Mucosa of descending colon (tissue), 3 donors: ENCODE results near the gene PDCD11. TPM values are rescaled to one million over a fixed set of nuclear protein-coding genes. Genes with fewer than 3 reads are reported as not detected.

Experiments
- ATAC-seq: fragments of 200-7000 bp; cut with Tn5 transposase; one replicate; pipeline ENCODE4 v1.9.1; 2020; ENCODE audit warnings: mild to moderate bottlenecking, moderate library complexity
- DNase-seq, 3 donors: peaks; one replicate each; pipeline ENCODE4 v3.0.0-alpha.2; 2020
- H3K36me3 ChIP-seq: fragments of 200-600 bp; one replicate; pipeline ENCODE4 v1.8.0; 2021; ENCODE audit warnings: low read depth, mild to moderate bottlenecking
- H3K4me1 ChIP-seq: fragments of 200-600 bp; one replicate; pipeline ENCODE4 v1.8.0; 2021; ENCODE audit warnings: low read depth, mild to moderate bottlenecking
- H3K4me3 ChIP-seq: fragments of 200-600 bp; one replicate; pipeline ENCODE4 v1.8.0; 2021; ENCODE audit warnings: mild to moderate bottlenecking
- H3K9me3 ChIP-seq: fragments of 200-600 bp; one replicate; pipeline ENCODE4 v1.8.0; 2021; ENCODE audit warnings: mild to moderate bottlenecking
- CTCF ChIP-seq: fragments of 200-600 bp; IDR thresholded peaks from one replicate; pipeline ENCODE4 v1.8.0; 2022; ENCODE audit warnings: antibody characterized with exemption, mild to moderate bottlenecking
- intact Hi-C, 2 donors: fragments of 100-400 bp; cut with DNase I in 1 of 2; cut with micrococcal nuclease in 1 of 2; formaldehyde crosslinking; loops; one replicate each; pipeline versions ENCODE4 v1.11.0 to v1.11.1; 2022; cut with DNase I, micrococcal nuclease
- total RNA-seq, 3 donors: library from RNA; stranded (reverse); fragmentation: NEBNext Ultra II Directional in 2 of 3; extraction: Animal tissue kit (Norgen Biotek cat#: 25700) in 2 of 3; gene quantifications; one replicate each; pipeline versions ENCODE4 v1.2.1 to v1.2.4, GENCODE V29; 2021 to 2023
- donor health status: DM: no; HTN: no; CAD: no; lungs with moderate emphysema.
- donor health status: DM: no; HTN: no; CAD: no.
- donor health status: DM: no; HTN: yes; CAD: no.

PDCD11 gene
- total RNA-seq, 3 donors from 2014 or later = 22.3 to 24.5 (median 22.7) TPM

- ATAC-seq (no peak), DNase-seq (no peak)
- Histone ChIP-seq H3K9me3 (no peaks in the 10 kb centered on the region), H3K4me3 (peak overlapping the region; percentile 36), H3K4me1 (peaks cover 21% of the 10 kb centered on the region), H3K36me3 (no peaks in the 10 kb centered on the region)
- intact Hi-C loops = no loop called here
- TF ChIP-seq CTCF = no peak
Measured at GRCh38 chr10:103452506-103453230, 56.2 kb downstream of the PDCD11 start.

DNA sequence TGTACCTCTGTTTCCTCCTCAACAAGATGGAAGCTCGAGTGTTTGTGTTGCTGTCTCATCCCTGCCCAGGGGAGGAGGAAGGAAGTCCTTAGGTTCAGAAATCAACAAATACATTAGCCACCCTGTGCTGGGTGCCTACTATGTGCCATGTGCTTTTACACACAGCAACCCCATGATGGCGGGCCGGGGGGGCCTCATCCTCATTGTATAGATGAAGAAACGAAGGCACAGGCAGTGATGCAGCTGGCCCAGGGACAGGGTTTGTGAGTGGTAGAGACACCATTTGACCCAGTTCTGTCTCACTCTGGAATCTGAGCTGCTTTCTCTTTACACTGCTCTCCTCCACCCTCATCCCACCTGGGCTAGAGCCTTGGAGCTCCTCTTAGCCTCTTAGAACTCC lies 57.6 kb downstream of the PDCD11 start:
- Histone ChIP-seq H3K36me3 (no peaks in the 10 kb centered on the region), H3K9me3 (no peaks in the 10 kb centered on the region), H3K4me3 (no peak overlapping the region), H3K4me1 (peaks cover 17% of the 10 kb centered on the region)
- ATAC-seq (no peak), DNase-seq (no peak)
- intact Hi-C loops = no loop called here
- no peak for TF ChIP-seq CTCF

- peaks cover 16% of the 10 kb centered on the region for H3K4me1 ChIP-seq
- H3K4me3 ChIP-seq = no peak overlapping the region
- no peak for TF ChIP-seq CTCF
- no peak for ATAC-seq
- no peaks in the 10 kb centered on the region for H3K36me3 ChIP-seq
- H3K9me3 ChIP-seq = no peaks in the 10 kb centered on the region
- DNase-seq = no peak
- intact Hi-C loops = no loop called here
Measured at GRCh38 chr10:103455235-103455634, 58.8 kb downstream of the PDCD11 start.

DNA sequence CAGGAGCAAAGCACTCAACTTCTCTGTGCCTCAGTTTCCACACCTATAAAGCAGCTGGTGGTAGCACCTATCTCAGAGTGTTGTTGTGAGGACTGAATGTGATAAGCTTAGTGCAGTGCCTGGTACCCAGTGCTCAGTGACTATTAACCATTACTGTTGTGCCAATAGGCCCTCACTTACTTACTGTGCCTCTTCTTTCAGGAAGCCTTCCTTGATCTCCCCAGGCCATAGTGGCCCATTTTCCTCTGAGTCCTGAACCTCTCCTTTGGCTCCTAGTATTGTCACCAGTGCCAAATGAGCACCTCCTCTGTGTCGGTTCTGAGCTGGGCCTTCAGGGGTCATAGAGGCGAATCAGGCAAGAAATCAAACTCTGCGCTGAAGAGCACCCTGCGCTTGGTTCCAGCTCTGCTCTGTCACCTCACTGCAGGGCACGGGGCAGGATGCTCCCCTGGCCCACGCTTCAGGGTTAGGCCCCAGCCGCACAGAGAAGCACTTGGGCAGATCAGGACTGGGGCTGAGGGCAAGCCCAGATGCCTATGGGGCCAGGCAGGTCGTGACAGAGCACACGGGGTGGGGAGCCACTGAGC lies 59.7 kb downstream of the PDCD11 start:
- Histone ChIP-seq H3K4me1 (peaks cover 12% of the 10 kb centered on the region), H3K9me3 (no peaks in the 10 kb centered on the region), H3K4me3 (no peak overlapping the region), H3K36me3 (no peaks in the 10 kb centered on the region)
- no peak for TF ChIP-seq CTCF
- ATAC-seq (no peak), DNase-seq (no peak)
- intact Hi-C loops = no loop called here

GRCh38 chr10:103457176-103457712 lies 60.8 kb downstream of the PDCD11 start:
- H3K4me1 ChIP-seq = peaks cover 7% of the 10 kb centered on the region
- no peaks in the 10 kb centered on the region for H3K36me3 ChIP-seq
- no peak for TF ChIP-seq CTCF
- no peaks in the 10 kb centered on the region for H3K9me3 ChIP-seq
- DNase-seq (no peak), ATAC-seq (no peak)
- H3K4me3 ChIP-seq = no peak overlapping the region
- intact Hi-C loops = no loop called here
